ENCODE measurements around the gene C11orf21.

C11orf21 gene

DNA sequence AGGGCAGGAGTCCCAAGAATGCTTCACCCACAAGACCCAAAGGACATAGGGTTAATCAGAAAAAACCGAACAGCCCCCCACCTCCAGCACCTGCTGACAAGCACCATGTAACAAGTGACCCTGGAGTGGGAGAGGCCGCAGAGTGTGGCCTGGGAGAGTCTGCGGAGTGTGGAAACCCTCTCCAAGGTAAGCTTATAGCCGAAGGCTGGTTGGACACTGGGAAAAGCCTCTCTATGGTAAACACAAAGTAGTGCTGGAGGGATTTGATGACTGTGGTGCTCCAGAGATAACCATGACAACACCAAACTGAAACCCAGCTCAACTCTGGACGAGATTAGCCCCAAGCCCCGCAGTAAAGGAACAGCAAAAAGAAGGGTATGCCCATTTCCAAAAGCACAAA is 50.6 kb downstream of the C11orf21 start:
- Histone ChIP-seq H3K36me3 (ENCODE audit: insufficient read depth, insufficient read length, low read length) (no peaks in the 10 kb centered on the region), H3K27me3 (ENCODE audit: insufficient read depth, insufficient read length) (no peaks in the 10 kb centered on the region), H3K4me3 (ENCODE audit: insufficient read length, low read depth) (no peak overlapping the region), H3K9me3 (ENCODE audit: insufficient read depth, low read length) (peaks cover 5% of the 10 kb centered on the region; the same call in 1 of the 2 replicates), H3K9ac (ENCODE audit: insufficient read length, low read depth) (no peak overlapping the region), H3K4me1 (ENCODE audit: insufficient read depth, insufficient read length) (peaks cover 17% of the 10 kb centered on the region)
- no peak for TF ChIP-seq YY1 (IDR thresholded peaks at IDR 0.05; ENCODE audit: insufficient read depth, insufficient read length)
- TF ChIP-seq SUZ12 (IDR thresholded peaks at IDR 0.05; ENCODE audit: extremely low read depth, insufficient read depth, insufficient read length): no peak
- TF ChIP-seq ZNF274 (IDR thresholded peaks at IDR 0.05; ENCODE audit: low read depth, low read length): no peak
- DNase-seq (ENCODE audit: low read depth, low spot score): no peak

DNA sequence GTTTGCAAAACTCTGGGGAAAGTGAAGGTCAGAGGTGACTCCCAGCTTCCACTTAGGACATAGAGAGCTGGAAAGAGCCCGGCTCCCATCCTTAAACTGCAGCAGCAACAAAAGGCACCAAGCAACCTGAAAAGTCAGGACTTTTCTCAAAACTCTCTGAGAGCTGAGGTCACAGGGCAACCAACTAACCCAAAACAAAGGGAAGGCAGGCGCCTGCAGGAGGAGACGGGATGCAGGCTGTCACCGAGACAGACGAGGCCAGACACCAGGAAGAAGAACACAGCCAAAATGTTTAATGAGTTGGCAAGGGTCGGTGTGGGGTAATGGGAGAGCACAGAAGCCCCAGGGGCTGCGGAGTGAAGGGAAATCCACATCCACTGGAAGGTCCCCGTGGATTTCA is 51.2 kb downstream of the C11orf21 start:
- Histone ChIP-seq H3K4me1 (ENCODE audit: insufficient read depth, insufficient read length) (peaks cover 17% of the 10 kb centered on the region), H3K36me3 (ENCODE audit: insufficient read depth, insufficient read length, low read length) (no peaks in the 10 kb centered on the region), H3K27me3 (ENCODE audit: insufficient read depth, insufficient read length) (no peaks in the 10 kb centered on the region), H3K4me3 (ENCODE audit: insufficient read length, low read depth) (no peak overlapping the region), H3K9ac (ENCODE audit: insufficient read length, low read depth) (no peak overlapping the region), H3K9me3 (ENCODE audit: insufficient read depth, low read length) (peaks cover 5% of the 10 kb centered on the region; the same call in 1 of the 2 replicates)
- TF ChIP-seq SUZ12 (IDR thresholded peaks at IDR 0.05; ENCODE audit: extremely low read depth, insufficient read depth, insufficient read length) (no peak), YY1 (IDR thresholded peaks at IDR 0.05; ENCODE audit: insufficient read depth, insufficient read length) (no peak), ZNF274 (IDR thresholded peaks at IDR 0.05; ENCODE audit: low read depth, low read length) (no peak)
- no peak for DNase-seq (ENCODE audit: low read depth, low spot score)

DNA sequence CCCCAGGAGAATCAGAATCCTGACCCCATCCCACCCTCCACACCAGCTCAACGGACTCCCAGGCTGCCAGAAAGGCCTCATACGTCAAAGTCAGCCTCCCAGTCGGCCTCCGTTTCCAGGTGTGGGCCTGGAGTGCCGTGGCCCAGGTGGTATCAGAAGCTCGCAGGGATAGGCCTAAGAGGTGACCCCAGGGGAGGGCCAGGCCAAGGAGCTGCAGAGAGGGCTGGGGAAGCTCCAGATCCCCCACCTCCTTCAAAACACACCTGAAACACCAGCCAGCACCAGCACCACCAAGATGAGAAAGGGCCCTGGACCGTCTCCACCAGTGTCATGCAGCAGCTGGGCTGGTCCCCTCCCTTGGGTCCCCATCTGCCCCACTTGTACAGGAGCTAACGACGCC is 51.7 kb downstream of the C11orf21 start:
- TF ChIP-seq ZNF274 (IDR thresholded peaks at IDR 0.05; ENCODE audit: low read depth, low read length) (no peak), SUZ12 (IDR thresholded peaks at IDR 0.05; ENCODE audit: extremely low read depth, insufficient read depth, insufficient read length) (no peak)
- Histone ChIP-seq H3K9me3 (ENCODE audit: insufficient read depth, low read length) (peaks cover 5% of the 10 kb centered on the region; the same call in 1 of the 2 replicates), H3K27me3 (ENCODE audit: insufficient read depth, insufficient read length) (no peaks in the 10 kb centered on the region)

DNA sequence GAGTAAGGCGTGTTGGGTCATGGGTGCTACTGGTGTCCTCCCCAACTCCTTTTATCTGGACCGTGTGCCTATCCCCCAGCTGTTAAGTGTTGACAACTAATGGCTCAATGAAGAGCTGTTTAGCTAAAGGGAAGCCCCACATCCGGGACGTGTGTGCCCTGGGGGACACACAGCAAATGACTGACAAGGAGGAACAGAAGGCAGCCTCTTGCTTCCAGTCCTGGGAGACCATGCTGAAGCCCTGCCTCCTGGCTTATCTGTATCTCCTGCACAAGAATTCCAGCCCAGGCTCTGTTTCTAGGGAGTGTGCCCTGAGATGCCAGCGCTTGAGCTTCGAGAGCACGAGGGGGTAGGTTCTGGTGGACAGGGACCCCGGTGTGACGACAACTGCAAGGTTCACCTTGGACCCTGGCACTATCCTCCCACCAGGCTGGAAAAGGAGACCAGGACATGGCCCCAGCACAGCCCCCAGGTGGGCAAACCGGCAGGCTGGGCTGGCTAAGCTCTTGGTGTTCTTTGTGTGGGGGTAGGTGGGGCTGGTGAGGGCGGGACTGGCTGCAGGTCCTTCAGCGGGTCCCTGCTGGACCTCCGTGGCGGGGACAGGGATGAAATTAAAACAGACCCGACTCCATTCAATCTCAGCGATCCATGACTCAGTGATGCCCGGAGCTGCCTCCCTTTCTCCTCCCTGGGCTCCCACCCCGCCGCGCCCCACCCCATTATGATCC is 52.4 kb downstream of the C11orf21 start:
- Histone ChIP-seq H3K27me3 (ENCODE audit: insufficient read depth, insufficient read length) (no peaks in the 10 kb centered on the region), H3K4me3 (ENCODE audit: insufficient read length, low read depth) (no peak overlapping the region), H3K4me1 (ENCODE audit: insufficient read depth, insufficient read length) (peaks cover 17% of the 10 kb centered on the region), H3K9me3 (ENCODE audit: insufficient read depth, low read length) (peaks cover 5% of the 10 kb centered on the region; the same call in 1 of the 2 replicates), H3K36me3 (ENCODE audit: insufficient read depth, insufficient read length, low read length) (no peaks in the 10 kb centered on the region), H3K9ac (ENCODE audit: insufficient read length, low read depth) (no peak overlapping the region)
- TF ChIP-seq YY1 (IDR thresholded peaks at IDR 0.05; ENCODE audit: insufficient read depth, insufficient read length) (no peak), ZNF274 (IDR thresholded peaks at IDR 0.05; ENCODE audit: low read depth, low read length) (no peak), SUZ12 (IDR thresholded peaks at IDR 0.05; ENCODE audit: extremely low read depth, insufficient read depth, insufficient read length) (no peak)
- no peak for DNase-seq (ENCODE audit: low read depth, low spot score)

More for the DNA sequence above, 51.7 kb downstream of the C11orf21 start:
- no peaks in the 10 kb centered on the region for H3K36me3 ChIP-seq (ENCODE audit: insufficient read depth, insufficient read length, low read length)
- no peak overlapping the region for H3K4me3 ChIP-seq (ENCODE audit: insufficient read length, low read depth)
- peaks cover 17% of the 10 kb centered on the region for H3K4me1 ChIP-seq (ENCODE audit: insufficient read depth, insufficient read length)
- no peak overlapping the region for H3K9ac ChIP-seq (ENCODE audit: insufficient read length, low read depth)
- no peak for DNase-seq (ENCODE audit: low read depth, low spot score)

DNA sequence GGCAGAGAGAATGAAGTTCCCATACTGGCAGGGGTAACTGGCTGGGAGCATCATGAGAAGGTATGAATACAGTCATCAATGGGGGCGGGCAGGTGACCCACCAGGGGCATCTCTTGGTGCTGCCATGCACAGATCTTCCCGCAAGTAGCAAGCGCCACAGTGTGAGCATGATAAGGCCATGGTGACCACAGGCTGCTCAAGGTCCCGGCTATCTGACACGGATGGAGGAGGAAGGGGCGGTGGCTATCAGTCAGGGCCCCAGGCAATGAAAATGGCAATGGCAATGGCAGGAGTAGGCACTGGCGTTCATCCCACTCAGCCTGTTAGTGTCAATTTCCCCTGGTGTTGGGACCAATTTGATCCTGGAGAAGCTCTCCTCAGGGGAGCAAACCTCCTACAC is 53.0 kb downstream of the C11orf21 start:
- Histone ChIP-seq H3K27me3 (ENCODE audit: insufficient read depth, insufficient read length) (no peaks in the 10 kb centered on the region), H3K36me3 (ENCODE audit: insufficient read depth, insufficient read length, low read length) (no peaks in the 10 kb centered on the region), H3K9ac (ENCODE audit: insufficient read length, low read depth) (no peak overlapping the region), H3K9me3 (ENCODE audit: insufficient read depth, low read length) (no peaks in the 10 kb centered on the region; the same call in 1 of the 2 replicates), H3K4me1 (ENCODE audit: insufficient read depth, insufficient read length) (peaks cover 17% of the 10 kb centered on the region), H3K4me3 (ENCODE audit: insufficient read length, low read depth) (no peak overlapping the region)
- DNase-seq (ENCODE audit: low read depth, low spot score): no peak
- no peak for TF ChIP-seq ZNF274 (IDR thresholded peaks at IDR 0.05; ENCODE audit: low read depth, low read length)
- no peak for TF ChIP-seq YY1 (IDR thresholded peaks at IDR 0.05; ENCODE audit: insufficient read depth, insufficient read length)
- TF ChIP-seq SUZ12 (IDR thresholded peaks at IDR 0.05; ENCODE audit: extremely low read depth, insufficient read depth, insufficient read length): no peak

DNA sequence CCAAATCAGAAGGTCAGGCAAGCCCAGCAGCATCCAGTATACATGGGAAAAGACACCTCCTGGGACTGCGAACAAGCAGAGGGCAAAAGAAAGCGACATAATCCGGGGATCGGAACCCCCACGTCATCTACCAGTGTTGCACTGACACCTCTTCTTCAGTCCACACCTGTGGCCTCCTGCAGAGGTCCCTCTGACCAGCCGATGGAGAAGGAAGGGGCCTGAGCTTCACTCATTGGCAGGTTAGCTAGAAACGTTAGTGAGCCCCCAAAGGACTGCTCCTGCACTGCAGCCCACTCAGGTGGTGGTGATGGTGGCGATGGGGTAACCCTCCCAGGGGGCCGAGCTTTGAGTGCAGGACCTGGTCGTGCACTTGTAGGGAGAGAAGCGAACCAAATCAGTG is 53.5 kb downstream of the C11orf21 start:
- TF ChIP-seq SUZ12 (IDR thresholded peaks at IDR 0.05; ENCODE audit: extremely low read depth, insufficient read depth, insufficient read length) (no peak), YY1 (IDR thresholded peaks at IDR 0.05; ENCODE audit: insufficient read depth, insufficient read length) (no peak), ZNF274 (IDR thresholded peaks at IDR 0.05; ENCODE audit: low read depth, low read length) (no peak)
- DNase-seq (ENCODE audit: low read depth, low spot score): no peak
- Histone ChIP-seq H3K4me1 (ENCODE audit: insufficient read depth, insufficient read length) (peaks cover 17% of the 10 kb centered on the region), H3K27me3 (ENCODE audit: insufficient read depth, insufficient read length) (no peaks in the 10 kb centered on the region), H3K9me3 (ENCODE audit: insufficient read depth, low read length) (no peaks in the 10 kb centered on the region), H3K4me3 (ENCODE audit: insufficient read length, low read depth) (no peak overlapping the region), H3K9ac (ENCODE audit: insufficient read length, low read depth) (no peak overlapping the region), H3K36me3 (ENCODE audit: insufficient read depth, insufficient read length, low read length) (no peaks in the 10 kb centered on the region)

DNA sequence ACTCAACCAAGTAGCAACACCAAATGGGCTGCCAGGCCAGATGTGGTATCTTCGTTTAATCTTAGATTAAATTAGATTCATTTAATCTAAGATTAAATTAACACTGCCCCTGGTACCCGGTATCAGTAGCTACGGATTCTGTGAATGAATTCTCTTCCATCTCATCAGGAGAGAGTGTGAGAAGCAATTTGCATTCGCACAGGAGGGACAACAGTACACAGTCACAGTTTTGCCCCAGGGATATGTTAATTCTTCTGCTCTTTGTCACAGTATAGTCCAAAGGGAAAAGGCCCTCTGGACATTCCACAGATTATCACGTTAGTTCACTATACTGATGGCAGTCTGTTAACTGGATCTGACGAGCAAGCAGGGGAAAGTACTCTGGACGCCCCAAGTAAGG is 54.2 kb downstream of the C11orf21 start:
- Histone ChIP-seq H3K9ac (ENCODE audit: insufficient read length, low read depth) (no peak overlapping the region), H3K27me3 (ENCODE audit: insufficient read depth, insufficient read length) (no peaks in the 10 kb centered on the region), H3K9me3 (ENCODE audit: insufficient read depth, low read length) (no peaks in the 10 kb centered on the region), H3K36me3 (ENCODE audit: insufficient read depth, insufficient read length, low read length) (no peaks in the 10 kb centered on the region), H3K4me1 (ENCODE audit: insufficient read depth, insufficient read length) (peaks cover 17% of the 10 kb centered on the region), H3K4me3 (ENCODE audit: insufficient read length, low read depth) (no peak overlapping the region)
- TF ChIP-seq YY1 (IDR thresholded peaks at IDR 0.05; ENCODE audit: insufficient read depth, insufficient read length) (no peak), SUZ12 (IDR thresholded peaks at IDR 0.05; ENCODE audit: extremely low read depth, insufficient read depth, insufficient read length) (no peak), ZNF274 (IDR thresholded peaks at IDR 0.05; ENCODE audit: low read depth, low read length) (no peak)
- DNase-seq (ENCODE audit: low read depth, low spot score): no peak

Data from NT2/D1 (cell line).